GM23248 (cell line): Measurements from ENCODE around the gene OFD1. TPM values are rescaled to one million over a fixed set of nuclear protein-coding genes. Genes with fewer than 3 reads are reported as not detected.

ENCODE experiments used
- DNase-seq: peaks from one replicate; pipeline ENCODE4 v3.0.0-alpha.2; 2015
- H2AFZ ChIP-seq: fragments of 200-600 bp; sonication (generic); 2 replicates; pipeline ENCODE4 v1.6.1; 2016; ENCODE audit warnings: antibody characterized with exemption
- H3F3A ChIP-seq: fragments of 200-600 bp; sonication (generic); 2 replicates; pipeline ENCODE4 v1.6.1; 2016; ENCODE audit warnings: mild to moderate bottlenecking, antibody characterized with exemption, mixed run types; ENCODE audit not compliant: insufficient read depth
- H3K27ac ChIP-seq: fragments of 200-600 bp; sonication (generic); 2 replicates; pipeline ENCODE4 v1.5.1; 2016; ENCODE audit warnings: mild to moderate bottlenecking
- H3K27me3 ChIP-seq: fragments of 200-600 bp; sonication (generic); replicated peaks from 2 replicates; pipeline ENCODE4 v1.6.1; 2016; ENCODE audit warnings: mild to moderate bottlenecking; ENCODE audit not compliant: insufficient read depth
- H3K36me3 ChIP-seq: fragments of 200-600 bp; sonication (generic); 2 replicates; pipeline ENCODE4 v1.6.1; 2016; ENCODE audit warnings: low read depth, mild to moderate bottlenecking
- H3K4me1 ChIP-seq: fragments of 200-600 bp; sonication (generic); 2 replicates; pipeline ENCODE4 v1.6.1; 2016; ENCODE audit warnings: mild to moderate bottlenecking; ENCODE audit not compliant: insufficient read depth
- H3K4me2 ChIP-seq: fragments of 200-600 bp; sonication (generic); one replicate; pipeline ENCODE4 v1.6.1; 2016; ENCODE audit warnings: mild to moderate bottlenecking; ENCODE audit not compliant: unreplicated experiment
- H3K4me3 ChIP-seq: fragments of 200-600 bp; sonication (generic); 2 replicates; pipeline ENCODE4 v1.5.1; 2016; ENCODE audit warnings: mild to moderate bottlenecking
- H3K79me2 ChIP-seq: fragments of 200-600 bp; sonication (generic); 2 replicates; pipeline ENCODE4 v1.6.1; 2016; ENCODE audit warnings: mild to moderate bottlenecking; ENCODE audit not compliant: insufficient read depth
- H3K9ac ChIP-seq: fragments of 200-600 bp; sonication (generic); 2 replicates; pipeline ENCODE4 v1.6.1; 2016; ENCODE audit warnings: mild to moderate bottlenecking
- H3K9me2 ChIP-seq: fragments of 200-600 bp; sonication (generic); 2 replicates; pipeline ENCODE4 v1.6.1; 2016; ENCODE audit warnings: mixed run types, mild to moderate bottlenecking, moderate library complexity; ENCODE audit not compliant: insufficient read depth
- H3K9me3 ChIP-seq: fragments of 200-600 bp; sonication (generic); one replicate; pipeline ENCODE4 v1.6.1; 2017; ENCODE audit warnings: low read depth
- H4K20me1 ChIP-seq: fragments of 200-600 bp; sonication (generic); 2 replicates; pipeline ENCODE4 v1.6.0; 2016; ENCODE audit not compliant: insufficient read depth
- EZH2 ChIP-seq: fragments of 200-600 bp; sonication (generic); IDR thresholded peaks from 2 replicates; pipeline ENCODE4 v1.6.1; 2018; ENCODE audit warnings: antibody characterized with exemption, mild to moderate bottlenecking; ENCODE audit not compliant: insufficient read depth, poor library complexity, severe bottlenecking
- EZH2phosphoT487 ChIP-seq: fragments of 200-600 bp; sonication (generic); IDR thresholded peaks from 2 replicates; pipeline ENCODE4 v1.6.1; 2018; ENCODE audit warnings: antibody characterized with exemption, moderate library complexity, mild to moderate bottlenecking, low read depth; ENCODE audit not compliant: insufficient read depth
- WGBS, 2 experiments: methylation state at CpG; one replicate each; pipeline ENCODE4 v1.1.6; 2015 to 2017; ENCODE audit warnings: low lambda C conversion rate in 2 of 2, low coverage in 1 of 2; ENCODE audit errors: missing lambda C conversion rate in 2 of 2; 5-methylcytosine and 5-hydroxymethylcytosine counted together
- in situ Hi-C: fragments of 300-500 bp; cut with MboI; formaldehyde crosslinking; loops from 2 replicates; pipeline ENCODE4 v1.15.0; 2020
- polyA plus RNA-seq: library from polyadenylated mRNA; unstranded; fragments of >200 nt; fragmentation: Nextera tagmentation; extraction: Ambion mirVana; gene quantifications from 2 replicates; pipeline ENCODE4 v1.2.1, GENCODE V29; 2016
- total RNA-seq: library from RNA; depleted of rRNA; stranded (reverse); fragments of >200 nt; shearing (Covaris generic); gene quantifications from 2 replicates; pipeline ENCODE4 v1.2.3, GENCODE V29; 2014

Gene OFD1
- total and polyA plus RNA-seq, 2 experiments from 2014 or later, result 6.2 to 10.4 TPM

GRCh38 chrX:13750812-13751211, 16.3 kb downstream of the OFD1 start:
- H3K9me3 ChIP-seq, result no peaks in the 10 kb centered on the region
- H3K27me3 ChIP-seq, result no peaks in the 10 kb centered on the region
- peaks cover 5% of the 10 kb centered on the region; the same call in 1 of the 2 replicates for H3F3A ChIP-seq
- no peaks in the 10 kb centered on the region; the same call in 1 of the 2 replicates for H3K36me3 ChIP-seq
- H3K4me3 ChIP-seq, result no peak overlapping the region
- no peak overlapping the region for H3K9ac ChIP-seq
- no peaks in the 10 kb centered on the region for H3K9me2 ChIP-seq
- peaks cover 4% of the 10 kb centered on the region; the same call in 1 of the 2 replicates for H3K4me1 ChIP-seq
- no peaks in the 10 kb centered on the region for H3K79me2 ChIP-seq
- no peak for DNase-seq
- H3K27ac ChIP-seq, result no peak overlapping the region
- H2AFZ ChIP-seq, result no peak overlapping the region
- TF ChIP-seq EZH2phosphoT487 (no peak), EZH2 (no peak)
- H3K4me2 ChIP-seq, result no peak overlapping the region
- no peaks in the 10 kb centered on the region for H4K20me1 ChIP-seq
- in situ Hi-C loops, result no loop called here

GRCh38 chrX:13752141-13752540, 17.6 kb downstream of the OFD1 start:
- no peak for TF ChIP-seq EZH2
- no peak for TF ChIP-seq EZH2phosphoT487
- H3F3A ChIP-seq, result peaks cover 5% of the 10 kb centered on the region; the same call in 1 of the 2 replicates
- H3K9me3 ChIP-seq, result no peaks in the 10 kb centered on the region
- H3K27ac ChIP-seq, result no peak overlapping the region
- in situ Hi-C loops, result no loop called here
- H3K4me1 ChIP-seq, result peaks cover 4% of the 10 kb centered on the region; the same call in 1 of the 2 replicates
- no peaks in the 10 kb centered on the region for H3K27me3 ChIP-seq
- no peak overlapping the region for H2AFZ ChIP-seq
- no peak overlapping the region for H3K4me3 ChIP-seq
- H3K9me2 ChIP-seq, result no peaks in the 10 kb centered on the region
- no peak overlapping the region for H3K4me2 ChIP-seq
- H3K36me3 ChIP-seq, result no peaks in the 10 kb centered on the region; the same call in 1 of the 2 replicates
- H4K20me1 ChIP-seq, result no peaks in the 10 kb centered on the region
- H3K9ac ChIP-seq, result no peak overlapping the region
- WGBS, 2 experiments, result 84 to 89% methylated on average over 3 of the region's 3 CpGs
- no peaks in the 10 kb centered on the region for H3K79me2 ChIP-seq
- DNase-seq, result no peak

DNA sequence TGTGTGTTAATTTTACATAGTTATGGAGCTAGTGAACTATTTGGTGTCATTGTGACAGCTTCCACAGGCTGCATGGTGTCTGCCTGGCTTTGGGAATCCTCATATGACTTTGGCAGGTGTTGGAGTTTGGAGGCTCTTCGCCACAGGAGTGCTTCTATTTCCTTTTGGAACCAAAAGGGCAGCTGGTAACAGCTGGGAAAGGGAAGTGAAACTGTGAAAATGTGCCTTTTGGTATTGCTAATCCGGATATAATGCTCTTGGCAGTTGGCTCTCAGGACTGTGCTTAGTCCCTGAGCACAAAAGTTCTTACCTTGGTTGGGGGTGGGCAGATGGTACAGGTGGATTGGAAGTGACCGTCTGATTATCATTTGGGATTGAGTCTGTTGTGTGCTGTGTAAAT, 18.1 kb downstream of the OFD1 start:
- H3K36me3 ChIP-seq, result no peaks in the 10 kb centered on the region; the same call in 1 of the 2 replicates
- H3K4me1 ChIP-seq, result peaks cover 4% of the 10 kb centered on the region; the same call in 1 of the 2 replicates
- H3K9me2 ChIP-seq, result no peaks in the 10 kb centered on the region
- peaks cover 5% of the 10 kb centered on the region; the same call in 1 of the 2 replicates for H3F3A ChIP-seq
- H3K9me3 ChIP-seq, result no peaks in the 10 kb centered on the region
- in situ Hi-C loops, result no loop called here
- H3K27me3 ChIP-seq, result no peaks in the 10 kb centered on the region
- TF ChIP-seq EZH2, result no peak
- TF ChIP-seq EZH2phosphoT487, result no peak
- no peak overlapping the region for H3K4me3 ChIP-seq
- no peak overlapping the region for H3K9ac ChIP-seq
- H4K20me1 ChIP-seq, result no peaks in the 10 kb centered on the region
- DNase-seq, result no peak
- H3K27ac ChIP-seq, result no peak overlapping the region
- H3K4me2 ChIP-seq, result no peak overlapping the region
- WGBS, 2 experiments, result 66 to 80% methylated on average over 3 of the region's 3 CpGs
- no peak overlapping the region for H2AFZ ChIP-seq
- H3K79me2 ChIP-seq, result no peaks in the 10 kb centered on the region

- H2AFZ ChIP-seq, result no peak overlapping the region
- no peak overlapping the region for H3K27ac ChIP-seq
- WGBS, 2 experiments, result 94 to 100% methylated on average over 1 of the region's 1 CpG
- no peak overlapping the region for H3K4me3 ChIP-seq
- H3F3A ChIP-seq, result no peaks in the 10 kb centered on the region
- H3K9ac ChIP-seq, result no peak overlapping the region
- no peaks in the 10 kb centered on the region for H4K20me1 ChIP-seq
- no peaks in the 10 kb centered on the region for H3K79me2 ChIP-seq
- H3K4me2 ChIP-seq, result no peak overlapping the region
- H3K9me2 ChIP-seq, result no peaks in the 10 kb centered on the region
- H3K27me3 ChIP-seq, result no peaks in the 10 kb centered on the region
- no peaks in the 10 kb centered on the region for H3K9me3 ChIP-seq
- TF ChIP-seq EZH2phosphoT487, result no peak
- TF ChIP-seq EZH2, result no peak
- in situ Hi-C loops, result no loop called here
- no peak for DNase-seq
- no peaks in the 10 kb centered on the region; the same call in 1 of the 2 replicates for H3K36me3 ChIP-seq
- H3K4me1 ChIP-seq, result no peaks in the 10 kb centered on the region
These were observed 20.2 kb downstream of the OFD1 start for GRCh38 chrX:13754765-13755164.

DNA sequence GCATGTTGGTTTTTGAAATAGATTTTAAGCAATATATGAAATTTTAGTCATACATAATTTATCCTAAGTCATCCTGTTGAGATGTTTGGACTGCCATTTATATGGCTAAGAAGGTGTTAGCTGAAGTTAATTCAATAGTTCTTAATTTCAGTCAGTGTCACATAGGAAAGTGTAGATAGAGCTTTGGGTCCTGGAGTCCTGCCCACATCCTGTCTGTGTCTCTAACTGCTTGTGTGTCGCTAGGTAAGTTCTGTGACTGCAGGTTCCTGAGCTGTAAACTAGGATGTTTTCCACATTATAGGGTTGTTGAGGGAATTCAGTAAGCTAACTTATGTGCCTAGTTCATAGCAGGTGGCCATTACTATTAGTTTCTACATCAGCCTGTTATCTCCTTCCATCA, 20.7 kb downstream of the OFD1 start:
- 100% methylated on average over 1 of the region's 1 CpG for WGBS, 2 experiments

More for the DNA sequence above, 20.7 kb downstream of the OFD1 start:
- Histone ChIP-seq H3K79me2 (no peaks in the 10 kb centered on the region), H3K27me3 (no peaks in the 10 kb centered on the region), H3K9ac (no peak overlapping the region), H2AFZ (no peak overlapping the region), H3F3A (no peaks in the 10 kb centered on the region), H3K4me1 (no peaks in the 10 kb centered on the region), H3K4me2 (no peak overlapping the region), H3K4me3 (no peak overlapping the region), H3K9me2 (no peaks in the 10 kb centered on the region), H3K36me3 (no peaks in the 10 kb centered on the region; the same call in 1 of the 2 replicates), H3K27ac (no peak overlapping the region), H4K20me1 (no peaks in the 10 kb centered on the region), H3K9me3 (no peaks in the 10 kb centered on the region)
- DNase-seq, result no peak
- in situ Hi-C loops, result no loop called here
- no peak for TF ChIP-seq EZH2
- TF ChIP-seq EZH2phosphoT487, result no peak
